ENCODE measurements around the gene ATP2A1. TPM values are rescaled to one million over a fixed set of nuclear protein-coding genes. Genes with fewer than 3 reads are reported as not detected.

ATP2A1 gene
- total and polyA plus RNA-seq, 2 experiments from 2014 or later: 0.73 to 4.0 TPM

GRCh38 chr16:28895609-28896008, 17.3 kb downstream of the ATP2A1 start:
- Histone ChIP-seq H3F3A (replicated peaks; ENCODE audit: low read depth) (no peaks in the 10 kb centered on the region), H3K4me1 (ENCODE audit: insufficient read depth) (no peaks in the 10 kb centered on the region), H3K9me2 (ENCODE audit: insufficient read depth) (no peaks in the 10 kb centered on the region), H4K20me1 (replicated peaks; ENCODE audit: insufficient read depth) (no peaks in the 10 kb centered on the region; the same call in 1 of the 2 replicates), H3K27me3 (ENCODE audit: insufficient read depth) (no peaks in the 10 kb centered on the region), H3K4me3 (no peak overlapping the region), H3K79me2 (replicated peaks; ENCODE audit: insufficient read depth) (no peaks in the 10 kb centered on the region), H3K27ac (ENCODE audit: low read depth) (no peak overlapping the region), H2AFZ (no peak overlapping the region), H3K36me3 (ENCODE audit: insufficient read depth) (no peaks in the 10 kb centered on the region), H3K4me2 (no peak overlapping the region)
- H3K4me1 Mint-ChIP-seq: no peaks in the 10 kb centered on the region
- ATAC-seq (no peak), DNase-seq (ENCODE audit: low spot score) (no peak)
- no peaks in the 10 kb centered on the region for H3K9me3 Mint-ChIP-seq
- no peak overlapping the region for H3K27ac Mint-ChIP-seq
- TF ChIP-seq CREB1 (CRISPR knock-in tag; IDR thresholded peaks at IDR 0.05; ENCODE audit: low read depth): no peak
- TF ChIP-seq POLR2AphosphoS5 (IDR thresholded peaks at IDR 0.05; ENCODE audit: low read depth): no peak
- TF ChIP-seq, protein P1, sequence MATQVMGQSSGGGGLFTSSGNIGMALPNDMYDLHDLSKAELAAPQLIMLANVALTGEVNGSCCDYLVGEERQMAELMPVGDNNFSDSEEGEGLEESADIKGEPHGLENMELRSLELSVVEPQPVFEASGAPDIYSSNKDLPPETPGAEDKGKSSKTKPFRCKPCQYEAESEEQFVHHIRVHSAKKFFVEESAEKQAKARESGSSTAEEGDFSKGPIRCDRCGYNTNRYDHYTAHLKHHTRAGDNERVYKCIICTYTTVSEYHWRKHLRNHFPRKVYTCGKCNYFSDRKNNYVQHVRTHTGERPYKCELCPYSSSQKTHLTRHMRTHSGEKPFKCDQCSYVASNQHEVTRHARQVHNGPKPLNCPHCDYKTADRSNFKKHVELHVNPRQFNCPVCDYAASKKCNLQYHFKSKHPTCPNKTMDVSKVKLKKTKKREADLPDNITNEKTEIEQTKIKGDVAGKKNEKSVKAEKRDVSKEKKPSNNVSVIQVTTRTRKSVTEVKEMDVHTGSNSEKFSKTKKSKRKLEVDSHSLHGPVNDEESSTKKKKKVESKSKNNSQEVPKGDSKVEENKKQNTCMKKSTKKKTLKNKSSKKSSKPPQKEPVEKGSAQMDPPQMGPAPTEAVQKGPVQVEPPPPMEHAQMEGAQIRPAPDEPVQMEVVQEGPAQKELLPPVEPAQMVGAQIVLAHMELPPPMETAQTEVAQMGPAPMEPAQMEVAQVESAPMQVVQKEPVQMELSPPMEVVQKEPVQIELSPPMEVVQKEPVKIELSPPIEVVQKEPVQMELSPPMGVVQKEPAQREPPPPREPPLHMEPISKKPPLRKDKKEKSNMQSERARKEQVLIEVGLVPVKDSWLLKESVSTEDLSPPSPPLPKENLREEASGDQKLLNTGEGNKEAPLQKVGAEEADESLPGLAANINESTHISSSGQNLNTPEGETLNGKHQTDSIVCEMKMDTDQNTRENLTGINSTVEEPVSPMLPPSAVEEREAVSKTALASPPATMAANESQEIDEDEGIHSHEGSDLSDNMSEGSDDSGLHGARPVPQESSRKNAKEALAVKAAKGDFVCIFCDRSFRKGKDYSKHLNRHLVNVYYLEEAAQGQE (IDR thresholded peaks at IDR 0.05; ENCODE audit: unreplicated experiment): no peak
- no peak overlapping the region for H3K4me3 Mint-ChIP-seq
- peaks cover 3% of the 10 kb centered on the region for H3K27me3 Mint-ChIP-seq (ENCODE audit: insufficient read depth, low read depth, poor library complexity)
- H3K36me3 Mint-ChIP-seq (ENCODE audit: low read depth): no peaks in the 10 kb centered on the region; the same call in 2 of the 3 replicates

GRCh38 chr16:28897826-28898225, 19.5 kb downstream of the ATP2A1 start:
- H3K9me2 ChIP-seq (ENCODE audit: insufficient read depth): no peaks in the 10 kb centered on the region
- H2AFZ ChIP-seq: no peak overlapping the region
- no peaks in the 10 kb centered on the region for H3F3A ChIP-seq (replicated peaks; ENCODE audit: low read depth)
- H4K20me1 ChIP-seq (replicated peaks; ENCODE audit: insufficient read depth): no peaks in the 10 kb centered on the region; the same call in 1 of the 2 replicates
- H3K4me3 ChIP-seq: no peak overlapping the region
- no peak overlapping the region; the same call in 1 of the 2 replicates for H3K27ac Mint-ChIP-seq
- no peak for ATAC-seq
- no peak overlapping the region for H3K27ac ChIP-seq (ENCODE audit: low read depth)
- peaks cover 3% of the 10 kb centered on the region for H3K27me3 Mint-ChIP-seq (ENCODE audit: insufficient read depth, low read depth, poor library complexity)
- no peaks in the 10 kb centered on the region for H3K4me1 Mint-ChIP-seq
- no peaks in the 10 kb centered on the region for H3K36me3 ChIP-seq (ENCODE audit: insufficient read depth)
- no peak for DNase-seq (ENCODE audit: low spot score)
- no peaks in the 10 kb centered on the region for H3K9me3 Mint-ChIP-seq
- no peak overlapping the region for H3K4me2 ChIP-seq
- no peaks in the 10 kb centered on the region for H3K4me1 ChIP-seq (ENCODE audit: insufficient read depth)
- no peaks in the 10 kb centered on the region for H3K79me2 ChIP-seq (replicated peaks; ENCODE audit: insufficient read depth)
- no peak overlapping the region for H3K4me3 Mint-ChIP-seq
- H3K27me3 ChIP-seq (ENCODE audit: insufficient read depth): no peaks in the 10 kb centered on the region
- no peaks in the 10 kb centered on the region; the same call in 2 of the 3 replicates for H3K36me3 Mint-ChIP-seq (ENCODE audit: low read depth)
- TF ChIP-seq ZNF114 (CRISPR knock-in tag; IDR thresholded peaks at IDR 0.05): no peak
- no peak for TF ChIP-seq JUNB (IDR thresholded peaks at IDR 0.05; ENCODE audit: unreplicated experiment)
- no peak for TF ChIP-seq NANOG (IDR thresholded peaks at IDR 0.05; ENCODE audit: borderline replicate concordance)
- TF ChIP-seq, protein P2, sequence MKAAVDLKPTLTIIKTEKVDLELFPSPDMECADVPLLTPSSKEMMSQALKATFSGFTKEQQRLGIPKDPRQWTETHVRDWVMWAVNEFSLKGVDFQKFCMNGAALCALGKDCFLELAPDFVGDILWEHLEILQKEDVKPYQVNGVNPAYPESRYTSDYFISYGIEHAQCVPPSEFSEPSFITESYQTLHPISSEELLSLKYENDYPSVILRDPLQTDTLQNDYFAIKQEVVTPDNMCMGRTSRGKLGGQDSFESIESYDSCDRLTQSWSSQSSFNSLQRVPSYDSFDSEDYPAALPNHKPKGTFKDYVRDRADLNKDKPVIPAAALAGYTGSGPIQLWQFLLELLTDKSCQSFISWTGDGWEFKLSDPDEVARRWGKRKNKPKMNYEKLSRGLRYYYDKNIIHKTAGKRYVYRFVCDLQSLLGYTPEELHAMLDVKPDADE (IDR thresholded peaks at IDR 0.05): no peak
- TF ChIP-seq, protein P1 (IDR thresholded peaks at IDR 0.05; ENCODE audit: unreplicated experiment): no peak
- no peak for TF ChIP-seq EZH2phosphoT487 (IDR thresholded peaks at IDR 0.05; ENCODE audit: unreplicated experiment)
- TF ChIP-seq, protein P3, sequence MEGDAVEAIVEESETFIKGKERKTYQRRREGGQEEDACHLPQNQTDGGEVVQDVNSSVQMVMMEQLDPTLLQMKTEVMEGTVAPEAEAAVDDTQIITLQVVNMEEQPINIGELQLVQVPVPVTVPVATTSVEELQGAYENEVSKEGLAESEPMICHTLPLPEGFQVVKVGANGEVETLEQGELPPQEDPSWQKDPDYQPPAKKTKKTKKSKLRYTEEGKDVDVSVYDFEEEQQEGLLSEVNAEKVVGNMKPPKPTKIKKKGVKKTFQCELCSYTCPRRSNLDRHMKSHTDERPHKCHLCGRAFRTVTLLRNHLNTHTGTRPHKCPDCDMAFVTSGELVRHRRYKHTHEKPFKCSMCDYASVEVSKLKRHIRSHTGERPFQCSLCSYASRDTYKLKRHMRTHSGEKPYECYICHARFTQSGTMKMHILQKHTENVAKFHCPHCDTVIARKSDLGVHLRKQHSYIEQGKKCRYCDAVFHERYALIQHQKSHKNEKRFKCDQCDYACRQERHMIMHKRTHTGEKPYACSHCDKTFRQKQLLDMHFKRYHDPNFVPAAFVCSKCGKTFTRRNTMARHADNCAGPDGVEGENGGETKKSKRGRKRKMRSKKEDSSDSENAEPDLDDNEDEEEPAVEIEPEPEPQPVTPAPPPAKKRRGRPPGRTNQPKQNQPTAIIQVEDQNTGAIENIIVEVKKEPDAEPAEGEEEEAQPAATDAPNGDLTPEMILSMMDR (conservative IDR thresholded peaks at IDR 0.05; ENCODE audit: low read depth in 2 of 2): no peak
- no peak for TF ChIP-seq STAT1 (IDR thresholded peaks at IDR 0.05; ENCODE audit: unreplicated experiment)
- TF ChIP-seq POLR2AphosphoS5 (IDR thresholded peaks at IDR 0.05; ENCODE audit: low read depth): no peak
- no peak for TF ChIP-seq EZH2 (IDR thresholded peaks at IDR 0.05; ENCODE audit: low read depth, unreplicated experiment)
- TF ChIP-seq CREB1 (CRISPR knock-in tag; IDR thresholded peaks at IDR 0.05; ENCODE audit: low read depth): no peak
- TF ChIP-seq ZNF331 (CRISPR knock-in tag; IDR thresholded peaks at IDR 0.05; ENCODE audit: low read depth): no peak

All from GM23338 (cell line).